Left renal pelvis (tissue), 4 donors: ENCODE measurements around the gene CRYBG3. TPM values are rescaled to one million over a fixed set of nuclear protein-coding genes. Genes with fewer than 3 reads are reported as not detected.

Experiments
- DNase-seq, 4 donors: peaks; one replicate each; pipeline ENCODE4 v3.0.0-alpha.2; 2013; ENCODE audit warnings: low read depth in 4 of 4, low spot score in 3 of 4
- polyA plus RNA-seq, 4 donors: library from polyadenylated mRNA; unstranded; fragments of 120-200 nt; gene quantifications; one replicate each; pipeline ENCODE4 v1.2.1, GENCODE V29; 2013; ENCODE audit not compliant: insufficient read length in 4 of 4

CRYBG3 gene
- polyA plus RNA-seq, 4 donors, result 15.5 to 30.1 (median 21.4) TPM

GRCh38 chr3:97835761-97836160 is 13.9 kb downstream of the CRYBG3 start:
- DNase-seq, result no peak

DNA sequence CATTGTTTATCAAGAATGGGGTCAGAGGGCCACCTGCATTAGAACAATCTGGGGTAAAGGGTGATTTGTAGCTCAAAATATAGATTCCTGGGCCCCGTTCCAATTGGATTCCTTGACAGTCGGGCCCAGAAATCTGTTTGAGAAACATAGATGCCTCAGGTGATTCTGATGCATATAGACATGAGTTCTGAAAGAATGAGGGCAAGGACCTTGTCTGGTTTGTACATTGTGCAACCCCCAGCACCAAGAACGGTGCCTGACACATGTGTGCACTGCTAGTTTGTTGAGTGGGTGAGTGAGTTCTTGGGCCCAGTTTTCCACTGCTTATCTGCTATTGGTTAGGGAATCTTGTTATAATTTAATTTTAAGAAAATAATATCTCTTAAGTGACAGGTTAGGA is 16.6 kb downstream of the CRYBG3 start:
- no peak for DNase-seq

DNA sequence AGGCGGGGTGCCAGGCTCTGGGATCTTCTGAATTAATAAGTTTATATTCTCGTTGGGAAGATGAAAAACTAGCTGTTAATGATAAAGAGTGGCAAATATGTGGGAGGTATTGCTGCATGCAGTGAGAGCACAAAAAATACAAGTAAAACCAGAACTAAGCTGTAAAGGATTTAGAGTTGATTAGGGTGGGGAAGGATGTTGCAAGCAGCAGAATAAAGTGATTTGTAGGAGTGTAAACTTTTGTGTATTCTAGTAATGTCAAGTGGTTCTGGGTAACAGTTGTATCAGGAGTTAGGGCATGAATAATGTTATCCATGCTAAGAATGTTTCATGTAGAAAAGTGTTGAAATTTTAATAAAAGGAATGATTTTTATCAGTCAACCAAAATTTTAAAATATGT is 18.1 kb downstream of the CRYBG3 start:
- DNase-seq, result no peak

DNA sequence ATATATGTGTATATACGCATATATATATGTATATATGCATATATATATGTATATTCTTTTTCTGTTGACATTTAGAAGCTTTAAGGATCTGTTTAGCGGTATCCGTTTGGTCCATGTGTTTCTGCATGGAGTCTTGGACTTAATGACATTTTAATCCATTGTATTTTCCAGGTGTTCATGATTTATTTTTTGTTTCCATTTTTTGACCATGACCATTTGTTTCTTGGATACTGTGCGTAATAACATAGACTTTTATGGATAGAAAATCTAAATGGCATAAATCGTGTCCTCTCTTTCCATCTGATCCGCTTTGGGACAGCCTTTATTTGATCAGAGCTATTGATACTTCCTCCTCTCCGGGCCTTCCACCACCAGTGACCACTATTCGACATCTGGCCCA is 19.5 kb downstream of the CRYBG3 start:
- no peak for DNase-seq

- no peak for DNase-seq
Measured at GRCh38 chr3:97841956-97842355, 20.1 kb downstream of the CRYBG3 start.

DNA sequence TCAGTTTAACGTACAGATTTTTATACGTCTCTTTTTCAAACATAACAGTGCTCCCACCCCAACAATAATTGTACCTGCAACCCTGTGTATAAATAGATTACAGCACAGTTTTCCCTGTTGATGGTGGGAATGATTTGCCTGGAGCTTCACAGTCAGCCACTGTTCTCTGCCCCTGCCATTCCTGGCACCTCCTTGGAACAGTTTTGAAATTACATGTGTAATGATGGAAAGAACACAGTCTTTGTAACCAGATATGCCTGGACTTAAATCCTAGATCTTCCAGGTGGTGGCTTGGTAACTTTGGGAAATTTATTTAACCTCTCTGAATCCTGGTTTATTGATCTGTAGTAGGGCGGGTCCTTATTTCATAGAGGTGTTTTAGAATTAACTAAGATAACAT is 27.0 kb downstream of the CRYBG3 start:
- DNase-seq, result no peak

- no peak for DNase-seq
Measured at GRCh38 chr3:97857401-97857800, 35.6 kb downstream of the CRYBG3 start.

DNA sequence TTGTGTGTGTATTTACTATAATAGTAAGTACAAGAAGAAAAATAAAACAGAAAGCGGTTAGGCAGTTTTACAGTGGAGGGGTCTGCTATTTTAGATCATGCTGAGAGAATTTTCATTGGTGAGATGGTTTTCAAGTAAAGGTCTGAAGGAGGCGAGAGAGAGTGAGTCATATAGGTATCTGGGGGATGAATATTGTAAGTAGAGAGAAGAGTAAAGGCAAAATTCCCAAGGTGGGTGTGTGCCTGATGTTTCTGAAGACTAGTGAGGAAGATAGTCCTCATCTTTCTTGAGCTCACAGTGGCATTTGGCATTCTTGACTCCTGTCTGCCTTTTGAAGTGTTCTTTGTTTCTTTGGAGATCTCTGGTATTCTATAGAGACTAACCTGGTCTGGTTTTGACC is 38.6 kb downstream of the CRYBG3 start:
- no peak for DNase-seq

DNA sequence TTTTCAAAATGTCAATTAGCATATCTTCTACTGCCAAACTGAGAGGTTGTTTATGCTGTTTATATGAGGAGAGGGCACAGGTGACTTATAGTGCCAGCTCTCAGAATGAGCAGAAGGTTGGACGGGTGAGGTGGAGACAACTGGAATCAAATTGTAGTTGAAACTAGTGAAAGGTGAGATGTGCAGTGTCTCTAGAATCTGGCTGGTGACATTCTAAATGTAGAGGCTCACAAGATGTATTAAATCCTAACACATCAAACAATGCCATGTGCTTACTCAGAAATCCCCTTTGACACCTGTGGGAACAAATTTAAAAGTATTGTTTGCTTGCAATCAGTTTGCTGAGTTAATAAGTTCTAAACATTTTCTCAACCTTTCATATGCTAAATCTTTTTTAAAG is 40.8 kb downstream of the CRYBG3 start:
- no peak for DNase-seq

- no peak for DNase-seq
Measured at GRCh38 chr3:97863031-97863430, 41.2 kb downstream of the CRYBG3 start.

GRCh38 chr3:97863775-97864174 is 42.0 kb downstream of the CRYBG3 start:
- DNase-seq, result no peak

DNA sequence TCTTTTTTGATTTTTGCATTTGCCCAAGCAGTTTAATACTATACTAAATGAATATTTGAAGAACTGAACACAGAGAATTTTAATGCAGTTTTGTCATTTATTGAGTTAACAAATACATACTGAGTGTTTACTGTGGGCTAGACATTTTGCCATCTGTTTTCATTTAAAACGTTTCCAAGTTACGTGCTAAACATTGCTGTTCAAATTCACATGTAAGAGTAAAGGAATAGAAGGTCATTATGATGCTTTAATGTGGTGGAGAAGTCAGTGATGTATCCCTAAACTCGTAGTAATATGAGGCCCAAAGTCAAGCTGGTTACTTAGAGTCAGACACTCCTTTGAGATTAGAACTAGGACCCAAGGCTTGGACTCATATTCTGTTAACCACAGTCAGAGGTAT is 49.4 kb downstream of the CRYBG3 start:
- DNase-seq, result no peak

DNA sequence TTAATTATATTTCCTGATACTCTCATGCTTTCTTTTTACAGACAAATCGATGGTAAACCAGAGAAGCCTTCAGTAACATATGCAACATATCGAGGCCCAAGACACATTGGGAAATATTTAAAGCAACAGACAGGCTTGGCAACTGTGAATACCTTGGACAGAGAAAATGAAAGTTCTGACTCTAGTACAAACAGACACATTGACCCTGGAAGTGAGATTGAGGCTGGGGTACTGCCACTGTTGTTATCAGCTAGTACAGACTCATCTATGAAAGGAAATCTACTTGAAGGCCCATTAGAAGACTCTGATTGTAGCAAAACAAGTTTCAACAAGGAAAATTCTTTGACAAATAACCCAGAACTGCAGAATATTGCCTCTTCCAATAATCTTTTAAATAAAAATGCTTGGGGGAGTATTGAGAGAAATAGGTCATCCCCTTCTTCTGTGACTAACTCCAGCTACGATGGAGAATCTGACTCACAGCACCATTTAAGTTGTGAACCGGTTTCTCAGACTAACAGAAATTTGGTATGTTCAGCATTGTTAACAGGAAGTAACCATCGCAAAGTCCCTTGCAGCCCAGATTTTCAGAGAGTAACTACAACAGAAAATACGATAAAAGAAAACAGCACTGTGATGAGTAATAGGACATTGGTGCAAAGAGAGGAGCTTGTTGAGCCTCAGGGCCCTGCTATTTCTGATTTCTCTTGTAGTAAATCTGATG is 50.2 kb downstream of the CRYBG3 start:
- DNase-seq, result no peak

DNA sequence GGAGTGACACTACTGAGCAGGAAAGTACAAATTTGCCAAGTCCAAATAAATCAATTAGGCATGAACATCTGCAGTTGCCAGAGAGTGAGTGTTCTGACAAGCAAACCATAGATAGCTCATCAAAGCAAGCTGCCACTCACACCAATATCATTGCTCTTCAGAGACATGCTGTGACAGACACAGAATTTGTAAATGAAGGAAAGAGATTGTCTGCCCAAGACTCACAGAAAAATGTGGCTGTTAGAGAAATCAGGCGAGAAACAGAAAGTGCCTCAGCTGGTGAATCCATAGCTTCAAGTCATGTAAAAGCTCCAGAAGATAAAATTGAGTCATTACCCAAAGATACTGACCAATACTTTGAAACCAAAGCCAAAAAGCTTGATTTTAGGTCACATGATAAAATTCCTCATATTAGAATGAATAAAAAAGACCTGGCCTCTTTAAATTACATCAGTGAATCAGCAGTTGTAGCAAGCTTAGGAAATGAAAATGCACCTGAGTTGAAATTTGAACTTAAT is 50.8 kb downstream of the CRYBG3 start:
- no peak for DNase-seq

GRCh38 chr3:97880267-97880666 is 58.5 kb downstream of the CRYBG3 start:
- no peak for DNase-seq

- no peak for DNase-seq
Measured at GRCh38 chr3:97882975-97883598, 61.3 kb downstream of the CRYBG3 start.

DNA sequence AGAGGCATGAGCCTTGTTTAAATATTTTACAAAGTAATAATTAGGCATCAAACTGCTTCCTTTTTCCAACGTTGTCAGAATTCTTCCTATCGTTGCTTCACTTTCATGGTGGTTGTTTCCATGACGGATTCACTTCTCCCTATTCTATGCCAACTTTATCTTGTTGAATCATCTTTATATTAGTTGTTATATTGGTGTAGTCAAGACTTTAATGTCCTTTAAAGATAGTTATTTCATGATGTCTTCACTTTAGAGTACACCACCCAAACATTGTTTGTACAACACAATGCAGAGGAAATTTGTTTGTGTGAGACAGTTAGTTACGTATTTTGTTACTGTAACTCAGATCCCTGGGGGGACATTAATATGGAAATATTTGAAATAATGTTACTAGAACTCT is 61.9 kb downstream of the CRYBG3 start:
- no peak for DNase-seq

DNA sequence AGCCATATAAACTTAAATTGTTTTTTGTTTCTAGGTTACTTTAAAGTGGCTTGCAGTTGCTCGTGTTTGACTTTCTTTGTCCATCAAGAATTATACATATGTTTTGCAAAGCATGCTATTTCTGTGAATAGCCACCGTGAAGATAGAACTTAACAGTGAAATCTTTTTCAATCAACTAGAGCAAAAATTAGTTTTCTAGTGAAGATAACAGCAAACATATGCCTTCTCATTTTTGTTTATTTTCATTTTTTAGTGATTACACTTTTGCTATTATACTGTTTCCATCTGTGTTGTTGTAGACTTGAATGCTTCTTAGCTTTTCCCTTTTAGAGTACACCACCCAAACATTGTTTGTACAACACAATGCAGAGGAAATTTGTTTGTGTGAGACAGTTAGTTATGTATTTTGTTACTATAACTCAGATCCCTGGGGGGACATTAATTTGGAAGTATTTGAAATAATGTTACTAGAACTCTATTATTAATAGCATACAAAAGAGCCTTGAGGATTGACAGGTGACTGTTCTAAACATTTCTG is 62.8 kb downstream of the CRYBG3 start:
- no peak for DNase-seq

GRCh38 chr3:97885931-97886824 is 64.4 kb downstream of the CRYBG3 start:
- no peak for DNase-seq

DNA sequence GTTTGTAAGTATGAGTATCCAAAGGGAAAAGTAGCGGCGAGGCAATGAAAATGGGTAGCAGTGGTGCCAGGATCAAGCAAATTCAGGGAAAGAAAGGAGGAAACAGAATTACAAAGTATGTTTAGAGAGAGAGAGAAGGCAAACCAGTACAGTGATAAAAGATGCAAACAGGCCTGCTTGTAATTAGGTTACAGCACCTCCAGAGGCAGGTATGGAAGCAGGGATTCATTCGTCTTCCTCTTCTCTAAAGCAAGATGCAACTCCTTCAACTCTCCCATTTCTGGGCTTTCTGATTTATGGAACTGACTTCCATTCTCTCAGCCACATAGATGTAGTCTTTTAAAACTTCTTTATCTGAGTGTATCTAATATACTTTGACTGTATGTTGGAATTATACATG is 68.0 kb downstream of the CRYBG3 start:
- DNase-seq, result no peak

GRCh38 chr3:97892852-97893251 is 71.0 kb downstream of the CRYBG3 start:
- DNase-seq, result no peak
